HCEC 1CT (cell line): Measurements from ENCODE around the gene WNT9B.

Experiments used
- DNase-seq: peaks from one replicate; pipeline ENCODE4 v3.0.0-alpha.2; 2017

Gene WNT9B

DNA sequence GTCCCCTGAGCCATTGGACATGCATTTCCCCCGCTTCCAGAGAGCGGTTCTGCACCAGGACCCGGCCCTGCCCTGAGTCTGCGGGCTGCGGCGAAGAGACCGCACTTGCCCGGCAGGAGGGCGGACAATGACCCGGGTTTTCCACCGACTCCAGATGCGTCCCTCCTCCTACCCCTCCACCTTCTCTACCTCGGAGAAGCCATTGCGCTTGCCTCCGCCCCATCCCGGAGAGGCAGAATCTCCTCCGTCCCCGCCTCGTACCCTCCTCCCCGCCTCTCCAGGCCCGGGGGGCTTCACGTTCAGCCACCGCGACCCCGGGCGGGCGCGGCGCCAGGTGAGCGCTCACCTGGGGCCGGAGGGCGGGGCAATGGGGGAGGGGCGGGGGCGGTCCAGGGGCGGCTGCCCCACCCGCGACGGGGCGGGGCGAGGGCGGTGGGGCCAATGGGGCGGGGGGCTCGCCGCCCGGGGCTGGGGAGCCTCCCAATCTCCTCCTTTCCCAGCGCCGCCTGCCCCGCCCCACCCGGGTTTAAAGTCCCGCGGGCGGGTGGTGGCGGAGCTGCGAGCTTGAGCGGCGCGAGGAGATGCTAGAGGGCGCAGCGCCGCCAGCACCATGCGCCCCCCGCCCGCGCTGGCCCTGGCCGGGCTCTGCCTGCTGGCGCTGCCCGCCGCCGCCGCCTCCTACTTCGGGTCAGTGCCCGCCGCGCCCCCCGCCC is at the start of gene WNT9B:
WNT9B (plus strand) TSS at position 555 of the 713 bp plus-strand sequence; CDS start at position 611, 56 bp downstream.
- DNase-seq, result no peak

- no peak for DNase-seq
Observed at GRCh38 chr17:46802800-46803199, 48.6 kb upstream of the WNT9B start.

DNA sequence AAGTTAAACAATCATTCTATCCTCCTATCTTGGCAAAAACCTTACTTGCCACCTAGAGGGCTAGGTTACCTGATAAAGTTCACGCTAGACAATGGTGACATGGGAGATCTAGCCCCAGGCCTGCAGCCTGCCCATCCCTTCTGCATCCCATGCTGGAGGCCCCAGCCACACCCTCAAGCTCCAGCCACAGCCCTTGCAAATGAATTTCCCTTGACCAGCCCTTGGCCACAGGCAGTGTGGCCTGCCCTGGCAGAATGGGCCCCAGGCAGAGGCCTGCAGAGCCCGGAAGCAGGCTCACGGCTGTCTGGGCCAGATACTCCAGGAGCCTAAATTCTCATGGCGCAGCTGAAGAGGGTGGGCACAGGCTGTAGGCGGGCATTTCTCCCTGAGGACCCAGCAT is 47.8 kb upstream of the WNT9B start:
- DNase-seq, result no peak

DNA sequence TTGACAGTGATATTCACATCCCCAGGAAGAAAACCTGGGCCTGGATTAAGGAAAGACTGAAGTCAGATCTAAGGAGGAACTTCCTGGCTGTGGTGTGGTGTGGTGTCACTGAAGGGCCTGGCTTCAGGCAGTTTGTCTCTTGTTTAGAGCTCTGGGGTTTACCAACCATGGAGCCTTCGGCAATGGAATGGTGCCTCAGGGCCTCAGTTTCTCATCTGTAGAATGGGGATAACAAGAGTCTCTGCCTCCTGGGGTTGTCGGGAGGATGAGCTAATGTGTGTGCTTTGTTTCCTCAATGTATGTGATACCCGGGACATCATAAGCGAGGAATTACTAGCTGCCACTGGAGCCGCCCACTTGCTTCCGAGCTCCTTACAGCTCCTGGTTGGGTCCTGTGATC is 45.6 kb upstream of the WNT9B start:
- DNase-seq, result no peak

- DNase-seq, result no peak
Observed at GRCh38 chr17:46809110-46809571, 42.2 kb upstream of the WNT9B start.

- DNase-seq, result no peak
Observed at GRCh38 chr17:46810837-46811236, 40.5 kb upstream of the WNT9B start.

DNA sequence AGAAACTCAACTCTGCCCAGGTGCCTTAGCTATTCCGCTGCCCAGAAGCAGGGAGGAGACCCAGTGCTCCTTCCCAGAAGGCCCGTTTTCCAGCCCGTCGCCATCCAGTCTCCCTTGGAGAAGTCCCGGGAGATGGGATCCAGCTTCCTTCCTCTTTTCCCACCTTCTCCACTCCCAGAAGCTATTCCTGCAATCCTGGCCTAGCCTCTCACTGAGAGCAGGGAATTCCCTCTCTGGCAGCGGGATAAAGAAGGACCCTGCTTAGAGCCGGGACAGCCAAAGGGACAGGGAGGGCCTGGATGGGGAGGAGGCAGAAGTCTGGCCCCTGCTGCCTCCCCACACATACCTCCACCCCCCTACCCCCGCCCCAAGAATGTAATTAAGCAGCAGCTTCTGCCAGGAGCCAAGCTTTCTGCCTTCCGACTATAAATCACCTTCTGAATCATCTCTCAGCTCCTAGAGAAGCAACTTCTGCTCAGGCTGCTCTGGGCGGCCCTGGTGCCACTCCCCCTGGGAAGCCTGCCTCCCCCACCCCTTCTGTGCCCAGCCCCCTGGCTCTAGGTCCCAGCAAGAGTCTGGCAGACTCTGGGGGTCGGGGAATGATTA is 39.3 kb upstream of the WNT9B start:
- peak; percentile 40 for DNase-seq

DNA sequence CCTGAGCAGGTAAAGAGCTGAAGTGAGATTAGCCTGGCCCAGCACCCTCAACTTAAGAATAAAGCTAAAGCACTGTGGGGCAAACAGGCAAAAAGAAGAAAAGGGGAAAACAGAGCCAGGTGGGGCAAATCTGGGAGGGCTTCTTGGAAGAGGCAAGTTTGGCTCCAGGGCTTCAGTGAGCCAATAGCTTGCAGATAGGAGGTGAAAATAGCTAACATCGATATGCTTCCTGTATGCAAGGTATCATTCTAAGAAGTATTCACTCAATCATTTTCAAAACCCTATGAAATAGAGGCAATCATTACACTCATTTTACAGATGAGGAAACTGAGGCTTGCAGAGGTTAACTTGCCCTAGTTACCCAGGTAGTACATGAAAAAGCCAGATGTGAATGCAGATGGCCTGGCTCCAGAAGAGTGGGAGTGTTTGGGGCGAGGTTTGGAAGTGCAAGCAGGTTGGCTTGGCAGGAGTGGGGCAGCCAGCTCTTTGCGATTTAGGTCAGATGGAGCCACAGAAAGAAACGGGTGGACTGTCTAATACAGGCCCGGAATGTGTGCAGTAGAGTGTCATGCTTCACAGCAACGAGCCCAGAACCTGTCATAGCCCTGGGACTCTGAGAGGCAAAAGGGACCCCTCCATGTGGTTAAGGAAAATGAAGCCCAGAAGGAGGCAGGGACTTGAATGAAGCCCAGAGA is 38.6 kb upstream of the WNT9B start:
- no peak for DNase-seq

GRCh38 chr17:46813920-46814319 is 37.5 kb upstream of the WNT9B start:
- no peak for DNase-seq

GRCh38 chr17:46814446-46814845 is 36.9 kb upstream of the WNT9B start:
- no peak for DNase-seq

GRCh38 chr17:46815474-46816353 is 35.7 kb upstream of the WNT9B start:
- no peak for DNase-seq

DNA sequence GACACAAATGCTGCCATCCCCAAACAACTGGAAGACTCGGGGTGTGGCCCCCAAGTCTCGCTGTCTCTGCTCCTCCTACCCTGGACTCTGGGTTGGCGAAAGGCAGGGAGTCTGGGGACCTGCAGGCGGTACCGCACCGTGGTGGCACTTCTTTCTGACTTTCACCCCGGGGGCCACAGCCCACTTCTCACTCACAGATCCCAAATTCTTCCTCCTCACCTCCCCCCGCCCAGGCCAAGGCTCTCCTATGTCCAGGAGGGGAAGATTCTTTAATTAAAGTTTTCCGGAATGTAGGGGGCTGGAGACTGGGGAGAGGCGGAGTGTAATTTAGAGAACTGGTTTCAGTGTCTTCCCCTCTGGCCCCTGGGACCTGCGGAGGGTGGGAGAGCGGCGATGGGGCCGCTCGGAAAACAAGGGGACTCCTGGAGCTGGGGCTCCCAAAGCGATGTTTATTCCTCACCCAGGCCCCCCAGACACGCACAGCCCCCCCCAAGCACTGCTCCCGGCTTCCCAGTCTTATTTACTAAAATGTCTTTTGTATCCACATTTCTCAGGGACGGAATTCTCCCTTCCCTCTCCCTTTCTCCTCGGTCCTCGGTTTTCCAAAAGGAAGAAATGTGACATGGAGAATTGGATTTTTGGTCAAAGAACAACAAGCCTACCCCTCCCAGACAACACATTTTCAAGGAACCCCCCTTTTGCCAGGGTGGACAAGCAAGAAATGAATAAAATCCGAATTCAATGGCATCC is 34.1 kb upstream of the WNT9B start:
- DNase-seq, result no peak

GRCh38 chr17:46817901-46818209 is 33.5 kb upstream of the WNT9B start:
- no peak for DNase-seq

GRCh38 chr17:46818316-46818928 is 33.0 kb upstream of the WNT9B start, which contains the start of gene WNT3:
Gene WNT3 (minus strand): TSS chr17:46818692. CDS start chr17:46818597, 95 bp downstream.
- DNase-seq, result no peak

- DNase-seq, result no peak
Observed at GRCh38 chr17:46818929-46819859, 32.2 kb upstream of the WNT9B start.

GRCh38 chr17:46819906-46820351 is 31.5 kb upstream of the WNT9B start:
- DNase-seq, result no peak

DNA sequence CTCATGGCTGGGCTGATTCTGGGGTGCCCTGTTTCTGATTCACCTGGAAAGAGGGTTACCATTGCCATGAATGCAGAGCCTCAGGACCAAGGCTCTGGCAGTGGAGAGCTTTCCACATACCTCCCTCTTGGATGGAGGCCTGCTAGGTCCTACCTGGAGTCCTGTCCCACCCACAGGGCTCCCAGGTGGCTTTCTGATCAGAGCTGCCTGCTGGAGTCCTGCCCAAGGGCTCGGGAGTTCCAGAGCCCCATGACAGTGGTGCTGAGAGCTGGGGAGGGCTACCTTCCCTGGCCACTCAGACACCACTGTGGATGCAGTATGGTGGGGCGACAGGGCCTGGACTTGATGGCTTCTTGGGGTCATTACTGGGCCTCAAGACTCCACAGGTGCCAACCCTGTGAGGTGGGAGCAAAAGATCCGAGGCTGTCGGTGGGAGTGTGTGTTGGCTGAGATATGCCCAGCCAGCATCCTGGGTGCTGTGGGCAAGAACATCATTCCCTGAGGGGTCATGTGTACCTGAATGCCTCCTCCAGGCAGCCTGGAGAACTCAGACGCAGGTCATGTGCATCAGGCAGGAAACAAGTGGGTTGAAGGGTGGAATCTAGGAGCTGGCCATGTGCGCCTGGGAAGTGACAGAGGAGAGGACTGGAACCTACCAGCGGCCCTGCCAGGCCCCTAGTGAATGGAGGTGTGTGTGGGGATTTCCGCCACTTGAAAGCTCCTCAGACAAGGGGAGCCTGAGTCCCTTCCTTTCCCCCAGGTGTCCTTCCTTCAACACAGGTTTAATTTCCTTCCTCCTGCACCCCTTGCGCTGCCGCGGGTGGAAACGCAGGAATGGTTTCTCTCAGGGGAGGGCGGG is 30.6 kb upstream of the WNT9B start:
- no peak for DNase-seq

- DNase-seq, result no peak
Observed at GRCh38 chr17:46821482-46822387, 29.6 kb upstream of the WNT9B start.
